ENCODE results near the gene ACTRT2. TPM values are rescaled to one million over a fixed set of nuclear protein-coding genes. Genes with fewer than 3 reads are reported as not detected.
A peak's percentile ranks its signal among the peaks of the same experiment; 100 is the strongest.

ACTRT2 gene
- total and polyA plus RNA-seq, 2 donors (not counting 3 experiments of a cell fraction or from before 2014, with no cell fraction given), result not detected

GRCh38 chr1:3066250-3066711 is 45.0 kb downstream of the ACTRT2 start:
- dilution Hi-C loops (cut with MboI; ENCODE audit: extremely low pct_ligation_motif_present, low sequenced_read_pairs), result no loop called here
- no peaks in the 10 kb centered on the region for H3K36me3 ChIP-seq (ENCODE audit: control insufficient read depth in 2 of 2, extremely low read depth in 1 of 2, insufficient read depth in 2 of 2, low read length in 2 of 2)
- ChIA-PET CTCF (no interaction called here), POLR2A (no interaction called here)
- no peaks in the 10 kb centered on the region for H3K9me1 ChIP-seq (replicated peaks; ENCODE audit: control insufficient read depth, extremely low read depth, insufficient read depth, low read length)
- no peaks in the 10 kb centered on the region for H3K4me1 ChIP-seq (ENCODE audit: control insufficient read depth, extremely low read depth, insufficient read depth, low read length)
- TF ChIP-seq GATA2 (IDR thresholded peaks at IDR 0.05; ENCODE audit: insufficient read depth, insufficient read length, low read depth, low read length), result no peak
- TF ChIP-seq CTCF (IDR thresholded peaks at IDR 0.05; ENCODE audit: extremely low read depth in 1 of 2, insufficient read depth in 1 of 2, low read depth in 1 of 2, low read length in 2 of 2), result peak in 1 of 2 donors; percentile 31
- intact Hi-C loops (cut with micrococcal nuclease), result loop anchor here (1.0 to 10.0 kb wide), 3 partner anchors 249 to 654 kb away; partner anchors contain the start of gene PEX10
- DNase-seq (ENCODE audit: low read depth, low spot score) (no peak), FAIRE-seq (no peak)
- no peak overlapping the region for H3K4me2 ChIP-seq (ENCODE audit: insufficient read depth, low read length)
- H2AFZ ChIP-seq (ENCODE audit: low read depth, low read length), result no peak overlapping the region
- H4K20me1 ChIP-seq (replicated peaks; ENCODE audit: control insufficient read depth, extremely low read depth, insufficient read depth, low read length), result no peaks in the 10 kb centered on the region
- H3K9me3 ChIP-seq (replicated peaks; ENCODE audit: control insufficient read depth, insufficient read depth, low read length), result no peaks in the 10 kb centered on the region
- peaks cover 52 to 71% of the 10 kb centered on the region in 2 experiments for H3K27me3 ChIP-seq (ENCODE audit: control insufficient read depth in 2 of 2, insufficient read depth in 2 of 2, low read length in 2 of 2)
- H3K4me3 ChIP-seq (replicated peaks in 1 of 3; ENCODE audit: insufficient read depth in 1 of 3, low read depth in 1 of 3, low read length in 3 of 3), result no peak overlapping the region
- H3K27ac ChIP-seq (ENCODE audit: insufficient read depth, low read depth, low read length), result no peak overlapping the region
- no peak overlapping the region for H3K9ac ChIP-seq (replicated peaks; ENCODE audit: extremely low read depth, insufficient read depth, low read length)
- no peaks in the 10 kb centered on the region for H3K79me2 ChIP-seq (ENCODE audit: control insufficient read depth, insufficient read depth, low read length)
- BruUV-seq (replicated peaks), result no TSS peak

- BruUV-seq (replicated peaks), result no TSS peak
- Histone ChIP-seq H3K9me3 (replicated peaks; ENCODE audit: control insufficient read depth, insufficient read depth, low read length) (no peaks in the 10 kb centered on the region), H3K4me2 (ENCODE audit: insufficient read depth, low read length) (no peak overlapping the region), H3K9me1 (replicated peaks; ENCODE audit: control insufficient read depth, extremely low read depth, insufficient read depth, low read length) (no peaks in the 10 kb centered on the region), H3K4me1 (ENCODE audit: control insufficient read depth, extremely low read depth, insufficient read depth, low read length) (no peaks in the 10 kb centered on the region), H2AFZ (ENCODE audit: low read depth, low read length) (no peak overlapping the region), H3K36me3 (ENCODE audit: control insufficient read depth in 2 of 2, extremely low read depth in 1 of 2, insufficient read depth in 2 of 2, low read length in 2 of 2) (no peaks in the 10 kb centered on the region), H3K27ac (ENCODE audit: insufficient read depth, low read depth, low read length) (no peak overlapping the region), H3K79me2 (ENCODE audit: control insufficient read depth, insufficient read depth, low read length) (no peaks in the 10 kb centered on the region), H3K4me3 (replicated peaks in 1 of 3; ENCODE audit: insufficient read depth in 1 of 3, low read depth in 1 of 3, low read length in 3 of 3) (no peak overlapping the region), H3K9ac (replicated peaks; ENCODE audit: extremely low read depth, insufficient read depth, low read length) (no peak overlapping the region), H3K27me3 (ENCODE audit: control insufficient read depth in 2 of 2, insufficient read depth in 2 of 2, low read length in 2 of 2) (peaks cover 56 to 77% of the 10 kb centered on the region in 2 experiments), H4K20me1 (replicated peaks; ENCODE audit: control insufficient read depth, extremely low read depth, insufficient read depth, low read length) (no peaks in the 10 kb centered on the region)
- intact Hi-C loops (cut with micrococcal nuclease) (loop anchor here (1.0 to 10.0 kb wide), 3 partner anchors 248 to 655 kb away; partner anchors contain the start of gene PEX10), dilution Hi-C loops (cut with MboI; ENCODE audit: extremely low pct_ligation_motif_present, low sequenced_read_pairs) (no loop called here)
- no peak for FAIRE-seq
- ChIA-PET CTCF (no interaction called here), POLR2A (no interaction called here)
- no peak for DNase-seq (ENCODE audit: low read depth, low spot score)
- no peak for TF ChIP-seq JUN (IDR thresholded peaks at IDR 0.05; ENCODE audit: borderline replicate concordance, insufficient read depth, insufficient read length, low read depth)
- no peak for TF ChIP-seq CTCF (IDR thresholded peaks at IDR 0.05; ENCODE audit: extremely low read depth in 1 of 2, insufficient read depth in 1 of 2, low read depth in 1 of 2, low read length in 2 of 2)
- TF ChIP-seq GATA2 (IDR thresholded peaks at IDR 0.05; ENCODE audit: insufficient read depth, insufficient read length, low read depth, low read length), result no peak
- TF ChIP-seq MAX (IDR thresholded peaks at IDR 0.05; ENCODE audit: insufficient read depth, insufficient read length), result no peak
- TF ChIP-seq POLR2AphosphoS5 (IDR thresholded peaks at IDR 0.05; ENCODE audit: insufficient read depth, low read depth, low read length), result no peak
- no peak for TF ChIP-seq MYC (IDR thresholded peaks at IDR 0.05; ENCODE audit: low read depth, low read length)
- TF ChIP-seq POLR2A (IDR thresholded peaks at IDR 0.05; ENCODE audit: low read depth, low read length), result no peak
- no peak for TF ChIP-seq EZH2 (IDR thresholded peaks at IDR 0.05; ENCODE audit: borderline replicate concordance, low read depth, low read length, severe bottlenecking)
- no peak for TF ChIP-seq FOS (IDR thresholded peaks at IDR 0.05; ENCODE audit: borderline replicate concordance, insufficient read depth, low read length)
These were observed 45.6 kb downstream of the ACTRT2 start for GRCh38 chr1:3066826-3067225.

Data from endothelial cell of umbilical vein (primary cell).